Caco-2 (cell line): ENCODE results near the gene GRM7. TPM values are rescaled to one million over a fixed set of nuclear protein-coding genes. Genes with fewer than 3 reads are reported as not detected.

Source experiments
- BruUV-seq: library from RNA; stranded (reverse); fragments of 400-500 nt; replicated peaks from 2 replicates; lab custom pipeline; 2021; lab: Mats Ljungman, UMichigan
- CTCF ChIA-PET: fragments of 300-600 bp; sonication (Branson Sonifier 250); formaldehyde crosslinking; loops from one replicate; lab custom pipeline; 2022; ENCODE audit warnings: antibody characterized with exemption; lab: Charles Lee
- POLR2A ChIA-PET: fragments of 300-600 bp; sonication (Branson Sonifier 250); formaldehyde crosslinking; loops from one replicate; lab custom pipeline; 2022; ENCODE audit warnings: antibody characterized with exemption; lab: Charles Lee
- DNase-seq, 2 experiments: peaks; one replicate each; pipeline versions ENCODE4 v3.0.0 to v3.0.0-alpha.2; 2020 to 2022
- H3K27me3 ChIP-seq: replicated peaks from 2 replicates; pipeline ENCODE4 v1.6.0; 2011; ENCODE audit warnings: low read length; ENCODE audit not compliant: control insufficient read depth, insufficient read depth
- H3K36me3 ChIP-seq: 2 replicates; pipeline ENCODE4 v1.5.1; 2011; ENCODE audit warnings: low read length; ENCODE audit not compliant: control insufficient read depth, insufficient read depth
- H3K4me1 ChIP-seq: fragments of 250-450 bp; sonication (Bioruptor Pico); 2 replicates; pipeline ENCODE4 v1.5.1; 2020; ENCODE audit warnings: mild to moderate bottlenecking
- H3K4me3 ChIP-seq: 2 replicates; pipeline ENCODE4 v1.5.1; 2011; ENCODE audit warnings: low read depth, mild to moderate bottlenecking, control low read depth, low read length
- H3K9me3 ChIP-seq: fragments of 250-450 bp; sonication (Bioruptor Pico); 2 replicates; pipeline ENCODE4 v1.5.1; 2020; ENCODE audit warnings: mild to moderate bottlenecking, moderate library complexity
- H3K27ac Mint-ChIP-seq: one replicate; pipeline ENCODE4 v1.8.0; 2022; ENCODE audit warnings: mixed read lengths; ENCODE audit not compliant: unreplicated experiment
- H3K27me3 Mint-ChIP-seq: one replicate; pipeline ENCODE4 v1.8.0; 2022; ENCODE audit warnings: mixed read lengths; ENCODE audit not compliant: insufficient read depth, unreplicated experiment
- H3K36me3 Mint-ChIP-seq: one replicate; pipeline ENCODE4 v1.8.0; 2022; ENCODE audit warnings: mild to moderate bottlenecking, mixed read lengths; ENCODE audit not compliant: insufficient read depth, unreplicated experiment
- H3K4me1 Mint-ChIP-seq: one replicate; pipeline ENCODE4 v1.8.0; 2022; ENCODE audit warnings: low read depth, mixed read lengths; ENCODE audit not compliant: unreplicated experiment
- H3K4me3 Mint-ChIP-seq: one replicate; pipeline ENCODE4 v1.8.0; 2022; ENCODE audit warnings: mild to moderate bottlenecking, moderate library complexity, mixed read lengths; ENCODE audit not compliant: unreplicated experiment
- H3K9me3 Mint-ChIP-seq: one replicate; pipeline ENCODE4 v1.8.0; 2022; ENCODE audit warnings: mixed read lengths; ENCODE audit not compliant: unreplicated experiment
- intact Hi-C: fragments of 100-400 bp; cut with micrococcal nuclease; formaldehyde crosslinking; loops from one replicate; pipeline ENCODE4 v1.10.0; 2022; ENCODE audit not compliant: unreplicated experiment
- total RNA-seq: library from RNA; stranded (reverse); gene quantifications from 2 replicates; pipeline ENCODE4 v1.2.3, GENCODE V29; 2022
- TF ChIP-seq, protein P1 (sequence below), 2 experiments: fragments of 200-600 bp in 1 of 2; IDR thresholded peaks; 1 replicate in 1 of 2; 2 replicates in 1 of 2; pipeline versions ENCODE4 v1.5.1 to v1.8.0; 2011 to 2022; ENCODE audit warnings: antibody characterized with exemption in 1 of 2, control low read depth in 1 of 2, inconsistent platforms in 1 of 2, low read depth in 1 of 2, low read length in 1 of 2, mild to moderate bottlenecking in 1 of 2, moderate library complexity in 1 of 2; ENCODE audit not compliant: insufficient read depth in 1 of 2, severe bottlenecking in 1 of 2, unreplicated experiment in 1 of 2

Gene GRM7
- total RNA-seq, 1 experiment from 2014 or later = not detected

DNA sequence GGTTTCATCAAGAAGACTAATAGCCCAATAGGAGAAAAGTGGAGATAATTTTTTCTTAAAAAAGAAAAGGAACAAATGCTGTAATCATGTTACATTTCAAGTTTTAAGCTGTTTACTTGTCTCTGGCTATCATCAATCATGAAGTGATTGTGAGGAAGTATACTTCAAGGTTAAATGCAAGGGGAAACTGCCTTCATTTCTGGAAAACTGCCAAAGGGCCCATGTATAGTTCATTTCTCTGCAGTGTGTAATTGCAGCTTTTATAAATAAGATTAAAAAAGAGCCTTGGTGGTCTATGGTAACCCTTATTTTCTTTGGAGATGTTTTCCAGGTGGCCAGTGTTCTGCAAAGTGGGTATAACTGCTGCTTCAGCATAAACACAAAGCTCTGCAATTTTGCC is 101.9 kb downstream of the GRM7 start:
- no peaks in the 10 kb centered on the region for H3K36me3 Mint-ChIP-seq
- H3K27me3 ChIP-seq = no peaks in the 10 kb centered on the region
- no peak overlapping the region for H3K27ac Mint-ChIP-seq
- H3K36me3 ChIP-seq = no peaks in the 10 kb centered on the region
- ChIA-PET POLR2A (no interaction called here), CTCF (no interaction called here)
- H3K4me3 ChIP-seq = no peak overlapping the region
- peaks cover 4% of the 10 kb centered on the region for H3K27me3 Mint-ChIP-seq
- intact Hi-C loops = no loop called here
- no peaks in the 10 kb centered on the region for H3K9me3 ChIP-seq
- DNase-seq = no peak
- H3K4me3 Mint-ChIP-seq = no peak overlapping the region
- no peaks in the 10 kb centered on the region for H3K9me3 Mint-ChIP-seq
- no TSS peak for BruUV-seq
- no peaks in the 10 kb centered on the region for H3K4me1 ChIP-seq
- no peaks in the 10 kb centered on the region for H3K4me1 Mint-ChIP-seq
- TF ChIP-seq, protein P1, sequence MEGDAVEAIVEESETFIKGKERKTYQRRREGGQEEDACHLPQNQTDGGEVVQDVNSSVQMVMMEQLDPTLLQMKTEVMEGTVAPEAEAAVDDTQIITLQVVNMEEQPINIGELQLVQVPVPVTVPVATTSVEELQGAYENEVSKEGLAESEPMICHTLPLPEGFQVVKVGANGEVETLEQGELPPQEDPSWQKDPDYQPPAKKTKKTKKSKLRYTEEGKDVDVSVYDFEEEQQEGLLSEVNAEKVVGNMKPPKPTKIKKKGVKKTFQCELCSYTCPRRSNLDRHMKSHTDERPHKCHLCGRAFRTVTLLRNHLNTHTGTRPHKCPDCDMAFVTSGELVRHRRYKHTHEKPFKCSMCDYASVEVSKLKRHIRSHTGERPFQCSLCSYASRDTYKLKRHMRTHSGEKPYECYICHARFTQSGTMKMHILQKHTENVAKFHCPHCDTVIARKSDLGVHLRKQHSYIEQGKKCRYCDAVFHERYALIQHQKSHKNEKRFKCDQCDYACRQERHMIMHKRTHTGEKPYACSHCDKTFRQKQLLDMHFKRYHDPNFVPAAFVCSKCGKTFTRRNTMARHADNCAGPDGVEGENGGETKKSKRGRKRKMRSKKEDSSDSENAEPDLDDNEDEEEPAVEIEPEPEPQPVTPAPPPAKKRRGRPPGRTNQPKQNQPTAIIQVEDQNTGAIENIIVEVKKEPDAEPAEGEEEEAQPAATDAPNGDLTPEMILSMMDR (IDR thresholded peaks at IDR 0.05; ENCODE audit: insufficient read depth in 1 of 2, low read depth in 1 of 2, low read length in 1 of 2, severe bottlenecking in 1 of 2, unreplicated experiment in 1 of 2) = no peak

DNA sequence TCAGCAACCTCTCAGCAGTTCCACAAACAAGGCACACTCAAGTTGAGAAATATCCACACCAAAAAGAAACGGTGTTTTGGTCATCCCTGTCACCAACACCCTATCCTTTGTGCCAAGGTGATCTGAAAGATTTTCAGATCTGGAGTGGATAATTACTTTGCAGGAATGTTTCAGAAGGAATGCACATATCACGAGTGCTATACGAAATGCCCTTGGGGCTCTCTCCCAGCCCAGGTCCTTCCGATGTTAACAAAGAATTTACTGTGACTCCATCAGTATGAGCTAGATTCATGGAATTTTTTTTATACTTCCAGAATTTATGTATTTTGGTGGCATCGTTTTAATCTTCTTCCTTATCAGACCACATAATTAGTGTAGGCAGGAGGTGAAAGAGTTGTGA is 105.0 kb downstream of the GRM7 start:
- H3K4me3 ChIP-seq = no peak overlapping the region
- H3K36me3 Mint-ChIP-seq = no peaks in the 10 kb centered on the region
- TF ChIP-seq, protein P1 (IDR thresholded peaks at IDR 0.05; ENCODE audit: insufficient read depth in 1 of 2, low read depth in 1 of 2, low read length in 1 of 2, severe bottlenecking in 1 of 2, unreplicated experiment in 1 of 2) = no peak
- H3K9me3 ChIP-seq = no peaks in the 10 kb centered on the region
- no peaks in the 10 kb centered on the region for H3K36me3 ChIP-seq
- no peaks in the 10 kb centered on the region for H3K9me3 Mint-ChIP-seq
- peaks cover 9% of the 10 kb centered on the region for H3K27me3 Mint-ChIP-seq
- POLR2A ChIA-PET = no interaction called here
- H3K27me3 ChIP-seq = no peaks in the 10 kb centered on the region
- H3K4me1 Mint-ChIP-seq = no peaks in the 10 kb centered on the region
- H3K4me1 ChIP-seq = no peaks in the 10 kb centered on the region
- CTCF ChIA-PET = no interaction called here
- intact Hi-C loops = no loop called here
- no peak overlapping the region for H3K27ac Mint-ChIP-seq
- BruUV-seq = no TSS peak
- DNase-seq = no peak
- no peak overlapping the region for H3K4me3 Mint-ChIP-seq

DNA sequence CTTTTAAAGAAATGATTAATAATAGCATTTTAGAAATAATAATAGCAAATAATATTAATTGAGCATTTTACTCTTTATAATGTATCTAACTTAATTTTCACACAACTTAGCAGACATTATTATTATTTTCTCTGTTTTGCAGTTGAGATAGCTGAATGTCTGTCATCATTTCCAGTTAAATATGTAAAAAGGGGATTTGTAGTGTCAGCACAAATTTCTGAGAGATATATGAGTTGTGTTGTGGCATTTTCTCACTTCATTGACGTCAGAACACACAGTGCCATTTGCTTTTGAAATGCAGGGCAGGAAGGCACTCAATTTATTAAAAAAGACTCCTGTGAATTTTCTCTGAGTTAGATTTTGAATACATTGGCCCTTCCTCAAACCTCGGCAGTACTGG is 111.0 kb downstream of the GRM7 start:
- no peak for DNase-seq
- H3K9me3 ChIP-seq = no peaks in the 10 kb centered on the region
- CTCF ChIA-PET = no interaction called here
- Mint-ChIP-seq H3K4me3 (no peak overlapping the region), H3K27ac (no peak overlapping the region), H3K4me1 (no peaks in the 10 kb centered on the region), H3K36me3 (no peaks in the 10 kb centered on the region), H3K9me3 (no peaks in the 10 kb centered on the region), H3K27me3 (peaks cover 5% of the 10 kb centered on the region)
- H3K4me1 ChIP-seq = no peaks in the 10 kb centered on the region
- intact Hi-C loops = no loop called here
- H3K27me3 ChIP-seq = no peaks in the 10 kb centered on the region
- TF ChIP-seq, protein P1 (IDR thresholded peaks at IDR 0.05; ENCODE audit: insufficient read depth in 1 of 2, low read depth in 1 of 2, low read length in 1 of 2, severe bottlenecking in 1 of 2, unreplicated experiment in 1 of 2) = no peak
- POLR2A ChIA-PET = no interaction called here
- no TSS peak for BruUV-seq
- no peak overlapping the region for H3K4me3 ChIP-seq
- no peaks in the 10 kb centered on the region for H3K36me3 ChIP-seq
